Gastroesophageal sphincter (tissue), 4 donors: ENCODE measurements around the gene OR10H1. TPM values are rescaled to one million over a fixed set of nuclear protein-coding genes. Genes with fewer than 3 reads are reported as not detected.

ENCODE experiments used
- ATAC-seq: fragments of 150-250 bp; one replicate; pipeline ENCODE4 v1.9.1; 2016; ENCODE audit warnings: mild to moderate bottlenecking, moderate library complexity
- H3K27ac ChIP-seq, 4 donors: fragments of 200-600 bp; sonication (generic) in 3 of 4; 1 replicate in 3 of 4; 2 replicates in 1 of 4; pipeline ENCODE4 v1.5.1; 2016 to 2019
- H3K27me3 ChIP-seq: fragments of 200-600 bp; sonication (generic); one replicate; pipeline ENCODE4 v1.5.1; 2019
- H3K36me3 ChIP-seq, 2 donors: fragments of 200-600 bp; sonication (generic); one replicate each; pipeline ENCODE4 v1.5.1; 2019; ENCODE audit warnings: control low read depth in 1 of 2
- H3K4me1 ChIP-seq, 3 donors: fragments of 200-600 bp; sonication (generic); 1 replicate in 2 of 3; 2 replicates in 1 of 3; pipeline ENCODE4 v1.5.1; 2016 to 2019; ENCODE audit warnings: control low read depth in 2 of 3
- H3K4me3 ChIP-seq, 2 donors: fragments of 200-600 bp; sonication (generic); one replicate each; pipeline ENCODE4 v1.5.1; 2019; ENCODE audit warnings: mild to moderate bottlenecking in 1 of 2, moderate library complexity in 1 of 2
- H3K9me3 ChIP-seq, 3 donors: fragments of 200-600 bp; sonication (generic); one replicate each; pipeline ENCODE4 v1.5.1; 2017 to 2019; ENCODE audit warnings: control low read depth in 2 of 3
- EP300 ChIP-seq: sonication (generic); formaldehyde crosslinking; IDR thresholded peaks from one replicate; pipeline ENCODE4 v1.6.1; 2017; ENCODE audit warnings: antibody characterized with exemption, mild to moderate bottlenecking
- POLR2A ChIP-seq, 2 donors: fragments of 450-650 bp; IDR thresholded peaks; one replicate each; pipeline ENCODE4 v1.6.1; 2017; ENCODE audit warnings: antibody characterized with exemption in 2 of 2, mild to moderate bottlenecking in 2 of 2, moderate library complexity in 1 of 2
- POLR2AphosphoS5 ChIP-seq: sonication (generic); formaldehyde crosslinking; IDR thresholded peaks from one replicate; pipeline ENCODE4 v1.6.1; 2017; ENCODE audit warnings: antibody characterized with exemption
- WGBS, 2 donors: methylation state at CpG; one replicate each; pipeline ENCODE4 v1.1.5; 2018; ENCODE audit warnings: low coverage in 1 of 2; 5-methylcytosine and 5-hydroxymethylcytosine counted together
- total RNA-seq, 4 donors: library from RNA; depleted of rRNA; stranded (reverse); fragments of >200 nt; gene quantifications; one replicate each; pipeline ENCODE4 v1.1.0, GENCODE V29; 2016
- TF ChIP-seq, protein P1 (sequence below), 4 experiments: fragments of 200-600 bp in 2 of 4; fragments of 450-650 bp in 2 of 4; sonication (generic) in 1 of 4; IDR thresholded peaks; one replicate each; pipeline ENCODE4 v1.5.1; 2017 to 2019; ENCODE audit warnings: antibody characterized with exemption in 4 of 4, mild to moderate bottlenecking in 2 of 4, moderate library complexity in 2 of 4

The OR10H1 gene
- total RNA-seq, 4 donors from 2014 or later = not detected

DNA sequence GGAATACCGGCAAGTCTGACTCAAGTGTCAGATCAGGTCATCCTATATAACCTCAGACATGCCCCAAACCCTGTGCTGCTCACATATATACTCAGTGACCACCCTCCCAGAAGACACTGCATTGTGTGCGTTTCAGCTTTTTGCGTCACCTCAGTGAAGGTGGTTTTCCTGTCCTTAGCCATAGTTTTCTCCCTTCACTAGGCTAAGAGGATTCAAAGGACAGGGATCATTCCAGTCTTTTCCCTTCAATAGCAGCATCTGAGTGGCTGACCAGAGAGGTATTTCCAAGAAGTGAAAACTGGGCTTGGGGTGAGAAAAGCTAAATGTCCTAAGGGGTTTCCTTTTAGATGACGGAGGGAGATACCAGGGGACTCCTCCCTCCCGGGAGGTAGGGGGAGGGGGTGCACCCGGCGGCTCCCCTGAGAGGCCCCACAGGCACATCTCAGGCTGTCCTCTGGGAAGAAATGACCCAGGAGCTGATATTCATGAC lies 12.7 kb upstream of the OR10H1 start:
- H3K4me3 ChIP-seq = no peak overlapping the region
- H3K4me1 ChIP-seq = no peaks in the 10 kb centered on the region
- WGBS, 2 donors = 41 to 50% methylated on average over 1 to 6 of the region's 7 CpGs
- H3K9me3 ChIP-seq = no peaks in the 10 kb centered on the region
- H3K27me3 ChIP-seq = peaks cover 44% of the 10 kb centered on the region
- TF ChIP-seq EP300 (no peak), POLR2A (IDR thresholded peaks at IDR 0.05) (no peak), POLR2AphosphoS5 (no peak)
- TF ChIP-seq, protein P1, sequence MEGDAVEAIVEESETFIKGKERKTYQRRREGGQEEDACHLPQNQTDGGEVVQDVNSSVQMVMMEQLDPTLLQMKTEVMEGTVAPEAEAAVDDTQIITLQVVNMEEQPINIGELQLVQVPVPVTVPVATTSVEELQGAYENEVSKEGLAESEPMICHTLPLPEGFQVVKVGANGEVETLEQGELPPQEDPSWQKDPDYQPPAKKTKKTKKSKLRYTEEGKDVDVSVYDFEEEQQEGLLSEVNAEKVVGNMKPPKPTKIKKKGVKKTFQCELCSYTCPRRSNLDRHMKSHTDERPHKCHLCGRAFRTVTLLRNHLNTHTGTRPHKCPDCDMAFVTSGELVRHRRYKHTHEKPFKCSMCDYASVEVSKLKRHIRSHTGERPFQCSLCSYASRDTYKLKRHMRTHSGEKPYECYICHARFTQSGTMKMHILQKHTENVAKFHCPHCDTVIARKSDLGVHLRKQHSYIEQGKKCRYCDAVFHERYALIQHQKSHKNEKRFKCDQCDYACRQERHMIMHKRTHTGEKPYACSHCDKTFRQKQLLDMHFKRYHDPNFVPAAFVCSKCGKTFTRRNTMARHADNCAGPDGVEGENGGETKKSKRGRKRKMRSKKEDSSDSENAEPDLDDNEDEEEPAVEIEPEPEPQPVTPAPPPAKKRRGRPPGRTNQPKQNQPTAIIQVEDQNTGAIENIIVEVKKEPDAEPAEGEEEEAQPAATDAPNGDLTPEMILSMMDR (IDR thresholded peaks at IDR 0.05) = no peak
- no peak overlapping the region for H3K27ac ChIP-seq
- no peak for ATAC-seq
- H3K36me3 ChIP-seq = no peaks in the 10 kb centered on the region

DNA sequence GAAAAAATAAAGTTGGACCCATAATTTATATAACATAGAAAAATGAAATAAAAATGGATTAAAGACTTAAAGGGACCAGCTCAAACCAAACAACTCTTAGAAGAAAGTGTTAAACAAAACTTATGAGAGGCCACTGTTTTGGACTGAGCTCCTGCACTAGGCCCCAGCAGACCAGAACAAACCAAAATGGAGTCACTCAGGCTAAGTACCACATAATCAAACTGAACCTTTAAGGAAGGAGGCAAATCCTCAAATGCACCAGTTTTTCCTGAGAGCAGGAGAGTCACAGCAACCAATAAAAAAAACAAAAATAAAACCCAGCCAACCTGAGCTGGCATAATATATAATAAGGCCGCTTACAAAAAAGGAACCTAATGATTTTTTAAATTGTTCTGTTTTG lies 10.3 kb upstream of the OR10H1 start:
- H3K4me1 ChIP-seq = no peaks in the 10 kb centered on the region
- no peak for TF ChIP-seq POLR2A (IDR thresholded peaks at IDR 0.05)
- TF ChIP-seq EP300 = no peak
- no peak for TF ChIP-seq POLR2AphosphoS5
- TF ChIP-seq, protein P1 (IDR thresholded peaks at IDR 0.05) = no peak
- H3K4me3 ChIP-seq = no peak overlapping the region
- no peak for ATAC-seq
- no peak overlapping the region for H3K27ac ChIP-seq
- peaks cover 30% of the 10 kb centered on the region for H3K27me3 ChIP-seq
- no peaks in the 10 kb centered on the region for H3K9me3 ChIP-seq
- WGBS, 2 donors = 25 to 89% methylated on average over 1 of the region's 1 CpG
- H3K36me3 ChIP-seq = no peaks in the 10 kb centered on the region

DNA sequence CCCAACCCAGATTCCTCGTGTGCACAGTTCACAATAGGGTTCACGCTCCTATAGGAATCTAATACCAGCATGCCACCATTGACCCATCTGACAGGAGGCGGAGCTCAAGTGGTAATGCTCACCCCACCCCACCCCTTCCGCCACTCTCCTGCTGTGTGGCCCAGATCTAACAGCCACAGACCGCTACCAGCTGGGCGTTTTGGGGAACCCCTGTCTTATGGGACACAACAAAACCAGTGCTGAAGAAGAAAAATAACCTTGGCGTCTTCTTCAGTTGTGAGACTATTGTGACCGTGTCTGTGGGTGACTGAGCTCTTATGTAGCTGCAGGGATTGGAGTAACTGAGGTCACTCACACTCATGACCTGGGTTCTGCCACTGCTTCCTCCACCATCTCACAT lies 5.2 kb upstream of the OR10H1 start:
- H3K36me3 ChIP-seq = no peaks in the 10 kb centered on the region
- ATAC-seq = no peak
- TF ChIP-seq POLR2A (IDR thresholded peaks at IDR 0.05) (no peak), POLR2AphosphoS5 (no peak), EP300 (no peak)
- TF ChIP-seq, protein P1 (IDR thresholded peaks at IDR 0.05) = no peak
- no peak overlapping the region for H3K4me3 ChIP-seq
- no peaks in the 10 kb centered on the region for H3K9me3 ChIP-seq
- 82 to 91% methylated on average over 4 to 8 of the region's 8 CpGs for WGBS, 2 donors
- peaks cover 24% of the 10 kb centered on the region for H3K27me3 ChIP-seq
- no peak overlapping the region for H3K27ac ChIP-seq
- no peaks in the 10 kb centered on the region for H3K4me1 ChIP-seq

DNA sequence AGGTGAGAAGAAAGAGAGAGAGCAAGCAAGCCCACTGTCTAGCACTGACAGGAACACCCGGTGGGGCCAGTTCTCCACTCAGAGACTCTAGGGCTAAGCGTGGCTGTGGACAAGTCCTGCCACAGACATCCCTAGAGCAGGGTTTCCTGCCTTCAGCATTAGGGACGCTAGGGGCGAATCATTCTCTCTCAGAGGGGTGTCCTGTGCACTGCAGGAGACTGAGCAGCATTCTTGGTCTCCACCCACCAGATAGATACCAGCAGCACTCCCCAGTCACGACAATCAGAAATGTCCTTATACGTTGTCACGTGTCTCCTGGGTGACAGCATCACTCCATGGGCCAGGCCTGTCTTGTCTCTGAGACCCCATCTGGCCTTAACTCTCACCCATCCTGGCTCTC lies 1.5 kb downstream of the OR10H1 start:
- no peaks in the 10 kb centered on the region for H3K36me3 ChIP-seq
- H3K27ac ChIP-seq = no peak overlapping the region
- H3K27me3 ChIP-seq = peaks cover 62% of the 10 kb centered on the region
- H3K4me1 ChIP-seq = no peaks in the 10 kb centered on the region
- no peak overlapping the region for H3K4me3 ChIP-seq
- TF ChIP-seq EP300 (no peak), POLR2AphosphoS5 (no peak), POLR2A (IDR thresholded peaks at IDR 0.05) (no peak)
- TF ChIP-seq, protein P1 (IDR thresholded peaks at IDR 0.05) = no peak
- ATAC-seq = no peak
- no peaks in the 10 kb centered on the region for H3K9me3 ChIP-seq
- WGBS, 2 donors = 44 to 51% methylated on average over 3 to 7 of the region's 7 CpGs

DNA sequence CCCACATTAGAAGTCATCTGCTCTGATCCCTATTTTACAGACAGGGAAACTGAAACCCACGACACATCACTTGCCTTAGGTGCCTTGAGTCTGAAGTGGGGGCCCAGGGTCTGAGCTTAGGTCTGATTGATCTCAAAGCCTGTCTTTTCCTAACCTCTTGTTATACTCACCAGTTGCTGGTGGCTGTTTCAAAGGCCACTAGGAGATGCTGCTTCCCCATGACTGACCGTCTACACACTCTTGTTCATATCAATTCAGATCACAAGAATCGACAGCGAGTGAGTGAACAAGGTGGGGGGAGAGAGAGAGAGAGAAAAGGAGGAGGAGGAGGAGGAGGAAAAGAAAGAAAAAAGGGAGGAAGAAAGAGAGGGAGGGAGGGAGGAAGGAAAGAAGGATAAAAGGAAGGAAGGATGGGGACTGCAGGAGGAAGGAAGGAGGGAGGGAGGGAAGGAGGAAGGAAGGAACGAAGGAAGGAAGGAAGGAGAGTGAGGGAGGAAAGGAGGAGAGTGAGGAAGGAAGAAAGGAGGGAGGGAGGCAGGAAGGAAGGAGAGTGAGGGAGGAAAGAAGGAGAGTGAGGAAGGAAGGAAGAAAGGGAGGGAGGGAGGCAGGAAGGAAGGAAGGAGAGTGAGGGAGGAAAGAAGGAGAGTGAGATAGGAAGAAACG lies 3.3 kb downstream of the OR10H1 start:
- H3K36me3 ChIP-seq = no peaks in the 10 kb centered on the region
- TF ChIP-seq EP300 (no peak), POLR2A (IDR thresholded peaks at IDR 0.05) (no peak), POLR2AphosphoS5 (no peak)
- TF ChIP-seq, protein P1 (IDR thresholded peaks at IDR 0.05) = no peak
- no peaks in the 10 kb centered on the region for H3K9me3 ChIP-seq
- peaks cover 54% of the 10 kb centered on the region for H3K27me3 ChIP-seq
- ATAC-seq = no peak
- no peaks in the 10 kb centered on the region for H3K4me1 ChIP-seq
- H3K4me3 ChIP-seq = no peak overlapping the region
- WGBS, 2 donors = 8% methylated on average over 1 to 6 of the region's 6 CpGs
- no peak overlapping the region for H3K27ac ChIP-seq
